GM18498 (cell line): ENCODE results near the gene MAGEA12.
"Not testable (repeated sequence)": the region's sequence is repeated elsewhere in the genome, so short reads cannot be mapped to it uniquely, and the experiment has no call there.

Source experiments
- ATAC-seq: cut with Tn5 transposase; IDR thresholded peaks from one replicate; pipeline ENCODE4 v1.9.1; 2021; ENCODE audit warnings: mild to moderate bottlenecking, moderate library complexity; ENCODE audit not compliant: unreplicated experiment

Gene MAGEA12

GRCh38 chrX:152761582-152761981, 28.0 kb downstream of the MAGEA12 start:
- ATAC-seq = not testable (repeated sequence)

- ATAC-seq = not testable (repeated sequence)
Measured at GRCh38 chrX:152766562-152766961, 33.0 kb downstream of the MAGEA12 start.

GRCh38 chrX:152769549-152770289, 36.2 kb downstream of the MAGEA12 start, which contains the start of gene MAGEA6:
TSS of gene MAGEA6 (minus strand) at chrX:152769689. CDS start at chrX:152767650, 2,039 bp downstream.
- ATAC-seq = not testable (repeated sequence)

- peak; percentile 82 for ATAC-seq
Measured at GRCh38 chrX:152787062-152787461, 53.5 kb downstream of the MAGEA12 start.
